Suprapubic skin (tissue), 4 donors: Measurements from ENCODE around the gene ARHGAP44. TPM values are rescaled to one million over a fixed set of nuclear protein-coding genes. Genes with fewer than 3 reads are reported as not detected.

Source experiments
- DNase-seq, 2 donors: peaks; one replicate each; pipeline ENCODE4 v3.0.0-alpha.2; 2019; ENCODE audit warnings: low spot score in 2 of 2
- H3K27ac ChIP-seq: fragments of 200-600 bp; sonication (generic); one replicate; pipeline ENCODE4 v1.5.1; 2019
- H3K27me3 ChIP-seq: fragments of 200-600 bp; sonication (generic); one replicate; pipeline ENCODE4 v1.5.1; 2019
- H3K36me3 ChIP-seq: fragments of 200-600 bp; sonication (generic); one replicate; pipeline ENCODE4 v1.5.1; 2019
- H3K4me1 ChIP-seq: fragments of 200-600 bp; sonication (generic); one replicate; pipeline ENCODE4 v1.5.1; 2019
- H3K4me3 ChIP-seq: fragments of 200-600 bp; sonication (generic); one replicate; pipeline ENCODE4 v1.5.1; 2019; ENCODE audit warnings: mild to moderate bottlenecking
- H3K9me3 ChIP-seq: fragments of 200-600 bp; sonication (generic); one replicate; pipeline ENCODE4 v1.5.1; 2019
- EP300 ChIP-seq: sonication (generic); formaldehyde crosslinking; IDR thresholded peaks from one replicate; pipeline ENCODE4 v1.6.1; 2017; ENCODE audit warnings: antibody characterized with exemption
- POLR2A ChIP-seq, 2 donors: fragments of 450-650 bp; IDR thresholded peaks; one replicate each; pipeline ENCODE4 v1.6.1; 2017; ENCODE audit warnings: antibody characterized with exemption in 2 of 2, mild to moderate bottlenecking in 2 of 2, moderate library complexity in 2 of 2
- POLR2AphosphoS5 ChIP-seq, 3 donors: sonication (generic); formaldehyde crosslinking; IDR thresholded peaks; one replicate each; pipeline ENCODE4 v1.6.1; 2017; ENCODE audit warnings: antibody characterized with exemption in 3 of 3
- WGBS: methylation state at CpG from one replicate; pipeline ENCODE4 v1.1.5; 2018; 5-methylcytosine and 5-hydroxymethylcytosine counted together
- total RNA-seq, 4 donors: library from RNA; depleted of rRNA; stranded (reverse); fragments of >200 nt; gene quantifications; one replicate each; pipeline ENCODE4 v1.1.0, GENCODE V29; 2016
- TF ChIP-seq, protein P1 (sequence below), 2 donors: fragments of 200-600 bp in 1 of 2; fragments of 450-650 bp in 1 of 2; sonication (generic) in 1 of 2; IDR thresholded peaks; one replicate each; pipeline ENCODE4 v1.5.1; 2016 to 2019; ENCODE audit warnings: antibody characterized with exemption in 2 of 2, mild to moderate bottlenecking in 1 of 2, moderate library complexity in 1 of 2

ARHGAP44 gene
- total RNA-seq, 4 donors from 2014 or later = 3.5 to 7.1 (median 5.3) TPM

DNA sequence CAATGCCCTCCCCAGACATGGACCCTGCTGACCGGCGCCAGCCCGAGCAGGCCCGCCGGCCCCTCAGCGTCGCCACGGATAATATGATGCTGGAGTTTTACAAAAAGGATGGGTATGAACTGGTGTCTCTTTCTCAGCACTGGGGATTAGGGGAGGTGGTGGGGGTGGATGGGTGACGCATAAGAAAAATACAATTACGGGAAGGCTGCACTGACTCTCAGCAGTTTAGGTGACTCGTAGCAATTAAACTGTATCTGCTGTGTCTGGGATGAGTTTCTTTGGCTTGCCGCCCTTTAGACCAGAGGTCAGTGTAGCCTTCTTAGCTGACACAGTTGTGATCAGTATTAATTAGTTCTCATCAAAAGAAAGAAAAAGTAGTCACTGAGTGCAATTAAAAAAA is 169.5 kb downstream of the ARHGAP44 start:
- Histone ChIP-seq H3K4me3 (no peak overlapping the region), H3K27ac (no peak overlapping the region), H3K4me1 (no peaks in the 10 kb centered on the region), H3K36me3 (no peaks in the 10 kb centered on the region), H3K27me3 (no peaks in the 10 kb centered on the region), H3K9me3 (peaks cover 4% of the 10 kb centered on the region)
- DNase-seq = no peak
- TF ChIP-seq, protein P1, sequence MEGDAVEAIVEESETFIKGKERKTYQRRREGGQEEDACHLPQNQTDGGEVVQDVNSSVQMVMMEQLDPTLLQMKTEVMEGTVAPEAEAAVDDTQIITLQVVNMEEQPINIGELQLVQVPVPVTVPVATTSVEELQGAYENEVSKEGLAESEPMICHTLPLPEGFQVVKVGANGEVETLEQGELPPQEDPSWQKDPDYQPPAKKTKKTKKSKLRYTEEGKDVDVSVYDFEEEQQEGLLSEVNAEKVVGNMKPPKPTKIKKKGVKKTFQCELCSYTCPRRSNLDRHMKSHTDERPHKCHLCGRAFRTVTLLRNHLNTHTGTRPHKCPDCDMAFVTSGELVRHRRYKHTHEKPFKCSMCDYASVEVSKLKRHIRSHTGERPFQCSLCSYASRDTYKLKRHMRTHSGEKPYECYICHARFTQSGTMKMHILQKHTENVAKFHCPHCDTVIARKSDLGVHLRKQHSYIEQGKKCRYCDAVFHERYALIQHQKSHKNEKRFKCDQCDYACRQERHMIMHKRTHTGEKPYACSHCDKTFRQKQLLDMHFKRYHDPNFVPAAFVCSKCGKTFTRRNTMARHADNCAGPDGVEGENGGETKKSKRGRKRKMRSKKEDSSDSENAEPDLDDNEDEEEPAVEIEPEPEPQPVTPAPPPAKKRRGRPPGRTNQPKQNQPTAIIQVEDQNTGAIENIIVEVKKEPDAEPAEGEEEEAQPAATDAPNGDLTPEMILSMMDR (IDR thresholded peaks at IDR 0.05) = no peak
- no peak for TF ChIP-seq POLR2A (IDR thresholded peaks at IDR 0.05)
- TF ChIP-seq POLR2AphosphoS5 (IDR thresholded peaks at IDR 0.05) = no peak
- no peak for TF ChIP-seq EP300
- 97% methylated on average over 12 of the region's 12 CpGs for WGBS

DNA sequence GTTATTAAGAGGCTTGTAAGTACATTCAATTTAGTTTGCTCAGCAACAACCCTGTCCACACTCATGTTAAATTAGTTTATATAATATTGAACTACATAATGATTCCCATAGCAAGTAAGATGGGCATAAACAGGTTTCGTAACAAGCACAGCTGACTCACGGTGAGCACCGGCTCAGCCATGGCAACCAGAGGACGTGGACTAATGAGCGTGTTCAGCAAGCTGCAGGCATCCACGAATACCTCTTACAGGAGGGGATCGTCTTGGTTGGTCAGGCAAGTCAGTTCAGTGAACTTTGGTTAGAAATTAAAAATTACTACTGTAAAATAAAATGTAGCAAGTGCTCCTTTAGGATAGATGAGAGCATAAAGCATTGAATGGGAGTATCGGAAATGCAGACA is 170.1 kb downstream of the ARHGAP44 start:
- TF ChIP-seq EP300 = no peak
- no peak for TF ChIP-seq POLR2AphosphoS5 (IDR thresholded peaks at IDR 0.05)
- no peak for TF ChIP-seq POLR2A (IDR thresholded peaks at IDR 0.05)
- TF ChIP-seq, protein P1 (IDR thresholded peaks at IDR 0.05) = no peak
- no peak overlapping the region for H3K4me3 ChIP-seq
- WGBS = 92% methylated on average over 8 of the region's 8 CpGs
- H3K27ac ChIP-seq = no peak overlapping the region
- H3K36me3 ChIP-seq = no peaks in the 10 kb centered on the region
- no peak for DNase-seq
- H3K9me3 ChIP-seq = peaks cover 4% of the 10 kb centered on the region
- no peaks in the 10 kb centered on the region for H3K27me3 ChIP-seq
- H3K4me1 ChIP-seq = no peaks in the 10 kb centered on the region

DNA sequence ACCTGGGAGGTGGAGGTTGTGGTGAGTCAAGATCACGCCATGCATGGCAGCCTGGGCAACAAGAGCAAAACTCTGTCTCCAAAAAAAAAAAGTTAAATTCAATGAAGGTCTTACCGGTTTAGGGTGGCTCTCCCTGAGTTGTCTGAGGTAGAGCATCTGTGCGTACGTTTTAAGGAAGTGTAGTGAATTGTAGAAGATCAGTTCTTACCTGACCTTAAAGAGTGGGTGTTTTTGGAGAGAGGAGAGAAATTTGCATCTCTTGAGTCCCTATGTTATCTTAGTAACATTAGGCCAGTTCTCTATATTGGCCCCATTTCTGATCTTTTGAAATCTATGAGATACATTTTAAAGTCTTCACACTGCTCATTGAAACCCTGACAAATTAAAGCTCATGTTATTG is 172.4 kb downstream of the ARHGAP44 start:
- H3K36me3 ChIP-seq = no peaks in the 10 kb centered on the region
- WGBS = 98% methylated on average over 4 of the region's 4 CpGs
- H3K27ac ChIP-seq = no peak overlapping the region
- H3K4me3 ChIP-seq = no peak overlapping the region
- TF ChIP-seq, protein P1 (IDR thresholded peaks at IDR 0.05) = no peak
- no peaks in the 10 kb centered on the region for H3K27me3 ChIP-seq
- H3K4me1 ChIP-seq = no peaks in the 10 kb centered on the region
- peaks cover 4% of the 10 kb centered on the region for H3K9me3 ChIP-seq
- no peak for DNase-seq

DNA sequence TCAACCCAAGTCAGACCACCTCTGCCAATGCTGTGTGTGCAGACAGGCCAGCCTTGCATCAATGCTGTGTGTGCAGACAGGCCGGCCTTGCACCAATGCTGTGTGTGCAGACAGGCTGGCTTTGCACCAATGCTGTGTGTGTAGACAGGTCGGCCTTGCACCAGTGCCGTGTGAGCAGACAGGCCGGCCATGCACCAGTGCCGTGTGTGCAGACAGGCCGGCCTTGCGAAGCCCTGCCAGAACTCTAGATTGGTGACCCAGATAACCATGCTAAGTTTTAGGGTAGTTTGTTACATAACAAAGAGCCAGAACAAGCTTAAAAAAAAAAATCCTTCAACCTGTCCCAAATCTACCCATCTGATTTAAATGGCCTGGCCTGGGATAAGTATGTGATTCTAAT is 174.2 kb downstream of the ARHGAP44 start:
- DNase-seq = no peak
- H3K27ac ChIP-seq = no peak overlapping the region
- WGBS = 97% methylated on average over 6 of the region's 7 CpGs
- TF ChIP-seq POLR2AphosphoS5 (IDR thresholded peaks at IDR 0.05) = no peak
- TF ChIP-seq, protein P1 (IDR thresholded peaks at IDR 0.05) = no peak
- TF ChIP-seq POLR2A (IDR thresholded peaks at IDR 0.05) = no peak
- TF ChIP-seq EP300 = no peak
- H3K4me3 ChIP-seq = no peak overlapping the region
- H3K9me3 ChIP-seq = no peaks in the 10 kb centered on the region
- H3K36me3 ChIP-seq = no peaks in the 10 kb centered on the region
- H3K4me1 ChIP-seq = no peaks in the 10 kb centered on the region
- H3K27me3 ChIP-seq = no peaks in the 10 kb centered on the region

DNA sequence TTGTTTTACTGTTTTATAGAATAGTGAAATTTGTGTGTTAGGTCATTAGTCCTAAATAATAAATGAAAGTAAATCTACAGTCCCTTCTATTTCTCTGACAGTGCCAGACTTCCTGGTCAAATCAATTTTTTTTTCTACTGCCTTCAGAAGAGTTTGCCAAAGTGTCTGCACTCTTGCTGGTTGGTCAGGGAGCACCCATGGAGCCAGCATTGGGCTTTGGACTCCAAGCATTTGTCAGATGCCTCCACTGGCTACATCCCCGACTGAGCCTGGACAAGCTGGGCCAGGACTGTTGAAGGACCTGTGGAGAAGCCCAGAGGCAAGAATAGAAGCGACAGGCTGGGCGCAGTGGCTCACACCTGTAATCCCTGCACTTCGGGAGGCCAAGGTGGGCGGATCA is 174.9 kb downstream of the ARHGAP44 start:
- 90% methylated on average over 5 of the region's 5 CpGs for WGBS
- no peak for TF ChIP-seq POLR2A (IDR thresholded peaks at IDR 0.05)
- no peak for TF ChIP-seq POLR2AphosphoS5 (IDR thresholded peaks at IDR 0.05)
- TF ChIP-seq, protein P1 (IDR thresholded peaks at IDR 0.05) = no peak
- TF ChIP-seq EP300 = no peak
- Histone ChIP-seq H3K27ac (no peak overlapping the region), H3K27me3 (no peaks in the 10 kb centered on the region), H3K9me3 (no peaks in the 10 kb centered on the region), H3K4me3 (no peak overlapping the region), H3K4me1 (no peaks in the 10 kb centered on the region), H3K36me3 (no peaks in the 10 kb centered on the region)
- DNase-seq = no peak
